NCI-H2171 (cell line): ENCODE measurements around the gene PRR36.

Source experiments
- DNase-seq: peaks from one replicate; lab custom pipeline; 2025; lab: John Stamatoyannopoulos, UW

PRR36 gene

GRCh38 chr19:7818806-7819205 lies 55.4 kb downstream of the PRR36 start:
- DNase-seq = no peak
